ENCODE results near the gene ZNF423. TPM values are rescaled to one million over a fixed set of nuclear protein-coding genes. Genes with fewer than 3 reads are reported as not detected.

Gene ZNF423
- total RNA-seq, 6 experiments from 2014 or later = 0.43 to 1.2 (median 0.89) TPM

- WGBS (ENCODE audit: insufficient coverage, low coverage, low lambda C conversion rate, missing lambda C conversion rate) = 49% methylated on average over 4 of the region's 10 CpGs
- no peaks in the 10 kb centered on the region for H3K9me3 ChIP-seq
- intact Hi-C loops (cut with DNase I) = no loop called here
- H3K27ac ChIP-seq = no peak overlapping the region
- DNase-seq (peak in 1 of 3 donors; percentile 17), ATAC-seq (no peak)
- H3K27me3 ChIP-seq = no peaks in the 10 kb centered on the region
- TF ChIP-seq CTCF (IDR thresholded peaks at IDR 0.05) (no peak), POLR2A (IDR thresholded peaks at IDR 0.05) (no peak)
- H3K36me3 ChIP-seq = no peaks in the 10 kb centered on the region
- H3K4me1 ChIP-seq = no peaks in the 10 kb centered on the region
- H3K4me3 ChIP-seq = no peak overlapping the region
Observed at GRCh38 chr16:49460786-49461470, 395.0 kb downstream of the ZNF423 start.

- Histone ChIP-seq H3K27me3 (no peaks in the 10 kb centered on the region), H3K27ac (no peak overlapping the region), H3K4me1 (no peaks in the 10 kb centered on the region), H3K9me3 (no peaks in the 10 kb centered on the region), H3K4me3 (no peak overlapping the region), H3K36me3 (no peaks in the 10 kb centered on the region)
- TF ChIP-seq POLR2A (IDR thresholded peaks at IDR 0.05) = no peak
- TF ChIP-seq CTCF (IDR thresholded peaks at IDR 0.05) = no peak
- 56% methylated on average over 3 of the region's 6 CpGs for WGBS (ENCODE audit: insufficient coverage, low coverage, low lambda C conversion rate, missing lambda C conversion rate)
- ATAC-seq (no peak), DNase-seq (peak in 1 of 3 donors; percentile 12)
- intact Hi-C loops (cut with DNase I) = no loop called here
Observed at GRCh38 chr16:49459953-49460735, 395.8 kb downstream of the ZNF423 start.

GRCh38 chr16:49458656-49459445 is 397.1 kb downstream of the ZNF423 start:
- TF ChIP-seq CTCF (IDR thresholded peaks at IDR 0.05) = no peak
- TF ChIP-seq POLR2A (IDR thresholded peaks at IDR 0.05) = no peak
- no peak for ATAC-seq
- Histone ChIP-seq H3K27me3 (no peaks in the 10 kb centered on the region), H3K36me3 (no peaks in the 10 kb centered on the region), H3K4me1 (no peaks in the 10 kb centered on the region), H3K4me3 (no peak overlapping the region), H3K27ac (no peak overlapping the region), H3K9me3 (no peaks in the 10 kb centered on the region)
- intact Hi-C loops (cut with DNase I) = no loop called here
- DNase-seq = peak in 1 of 3 donors; percentile 18
- WGBS (ENCODE audit: insufficient coverage, low coverage, low lambda C conversion rate, missing lambda C conversion rate) = no CpG with 5 or more reads among the region's 5 CpGs

GRCh38 chr16:49458243-49458642 is 397.7 kb downstream of the ZNF423 start:
- WGBS (ENCODE audit: insufficient coverage, low coverage, low lambda C conversion rate, missing lambda C conversion rate) = 66% methylated on average over 5 of the region's 6 CpGs
- Histone ChIP-seq H3K9me3 (no peaks in the 10 kb centered on the region), H3K36me3 (no peaks in the 10 kb centered on the region), H3K4me1 (no peaks in the 10 kb centered on the region), H3K4me3 (no peak overlapping the region), H3K27ac (no peak overlapping the region), H3K27me3 (no peaks in the 10 kb centered on the region)
- intact Hi-C loops (cut with DNase I) = no loop called here
- TF ChIP-seq CTCF (IDR thresholded peaks at IDR 0.05) (no peak), POLR2A (IDR thresholded peaks at IDR 0.05) (no peak)
- DNase-seq (peak in 1 of 3 donors; percentile 15), ATAC-seq (no peak)

Data from right lobe of liver (tissue), 6 donors.